Transverse colon (tissue), 4 donors: ENCODE data around the gene TMPRSS5. TPM values are rescaled to one million over a fixed set of nuclear protein-coding genes. Genes with fewer than 3 reads are reported as not detected.

Source experiments
- DNase-seq: peaks from one replicate; pipeline ENCODE4 v3.0.0-alpha.2; 2019
- H3K27ac ChIP-seq, 4 donors: fragments of 200-600 bp; sonication (generic); 2 replicates each; pipeline ENCODE4 v1.5.1; 2016 to 2018; ENCODE audit warnings: inconsistent platforms in 4 of 4
- H3K27me3 ChIP-seq: fragments of 200-600 bp; sonication (generic); 2 replicates; pipeline ENCODE4 v1.5.1; 2017; ENCODE audit warnings: inconsistent platforms
- H3K36me3 ChIP-seq, 4 donors: fragments of 200-600 bp; sonication (generic); 2 replicates each; pipeline ENCODE4 v1.5.1; 2017 to 2019; ENCODE audit warnings: inconsistent platforms in 4 of 4
- H3K4me1 ChIP-seq, 4 donors: fragments of 200-600 bp; sonication (generic); 2 replicates each; pipeline ENCODE4 v1.5.1; 2017 to 2020; ENCODE audit warnings: inconsistent platforms in 4 of 4
- H3K4me3 ChIP-seq, 4 donors: fragments of 200-600 bp; sonication (generic); 1 replicate in 1 of 4; 2 replicates in 3 of 4; pipeline versions ENCODE4 v1.5.1 to v1.6.1; 2017 to 2019; ENCODE audit warnings: inconsistent platforms in 4 of 4
- H3K9me3 ChIP-seq, 2 donors: fragments of 200-600 bp; sonication (generic); 2 replicates each; pipeline ENCODE4 v1.5.1; 2017 to 2019; ENCODE audit warnings: inconsistent platforms in 2 of 2
- EP300 ChIP-seq: sonication (generic); formaldehyde crosslinking; IDR thresholded peaks from one replicate; pipeline ENCODE4 v1.6.1; 2017; ENCODE audit warnings: antibody characterized with exemption, low read depth
- POLR2A ChIP-seq: fragments of 450-650 bp; IDR thresholded peaks from one replicate; pipeline ENCODE4 v1.6.1; 2016; ENCODE audit warnings: antibody characterized with exemption, mild to moderate bottlenecking, moderate library complexity
- POLR2AphosphoS5 ChIP-seq, 3 donors: sonication (generic); formaldehyde crosslinking; IDR thresholded peaks; one replicate each; pipeline ENCODE4 v1.6.1; 2016; ENCODE audit warnings: antibody characterized with exemption in 3 of 3
- WGBS, 2 donors: methylation state at CpG; one replicate each; pipeline ENCODE4 v1.1.5; 2018; ENCODE audit warnings: low coverage in 1 of 2; 5-methylcytosine and 5-hydroxymethylcytosine counted together
- in situ Hi-C, 4 donors: fragments of 200-750 bp; cut with MboI; loops; one replicate each; pipeline versions ENCODE4 v1.15.0 to v1.15.1; 2017; ENCODE audit warnings: low sequenced_read_pairs in 3 of 4, low pct_ligation_motif_present in 1 of 4, low pct_unique_long_range_greater_than_20kb in 1 of 4
- intact Hi-C: fragments of 100-400 bp; cut with DNase I; formaldehyde crosslinking; loops from one replicate; pipeline ENCODE4 v1.15.1; 2023; ENCODE audit warnings: low total_unique reads
- total RNA-seq, 4 donors: library from RNA; depleted of rRNA; stranded (reverse); fragments of >200 nt; gene quantifications; one replicate each; pipeline ENCODE4 v1.1.0, GENCODE V29; 2016
- TF ChIP-seq, protein P1 (sequence below), 5 experiments: fragments of 200-600 bp in 3 of 5; fragments of 450-650 bp in 2 of 5; sonication (generic) in 3 of 5; IDR thresholded peaks; 1 replicate in 2 of 5; 2 replicates in 3 of 5; pipeline ENCODE4 v1.5.1; 2016 to 2017; ENCODE audit warnings: antibody characterized with exemption in 5 of 5, inconsistent platforms in 3 of 5, mild to moderate bottlenecking in 2 of 5, moderate library complexity in 1 of 5

Gene TMPRSS5
- total RNA-seq, 4 donors from 2014 or later: 0.27 to 0.79 TPM; not detected in 2

DNA sequence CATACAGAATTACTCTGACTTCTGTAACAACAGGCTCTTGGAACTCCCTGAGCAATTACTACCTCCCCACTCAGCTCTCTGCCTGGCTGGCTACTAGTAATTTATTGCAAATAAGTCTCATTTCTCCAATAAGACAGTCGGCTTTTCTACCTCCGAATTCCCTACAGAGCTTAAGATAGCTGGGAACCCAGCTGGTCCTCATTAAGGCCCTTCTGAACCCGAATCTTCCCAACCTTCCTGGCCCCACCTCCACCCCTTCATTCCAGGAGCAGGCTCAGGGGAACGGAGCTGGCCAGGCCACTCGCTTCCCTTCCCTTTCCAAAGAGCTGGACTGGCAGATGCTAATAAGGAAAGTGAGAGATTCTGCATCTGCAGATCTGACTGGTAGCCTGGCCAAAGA, 21.6 kb downstream of the TMPRSS5 start:
- no peak overlapping the region for H3K27ac ChIP-seq
- peaks cover 0 to 19% (median 4%) of the 10 kb centered on the region in 4 donors for H3K4me1 ChIP-seq
- no peak overlapping the region for H3K4me3 ChIP-seq
- no peak for DNase-seq
- TF ChIP-seq EP300: no peak
- TF ChIP-seq, protein P1, sequence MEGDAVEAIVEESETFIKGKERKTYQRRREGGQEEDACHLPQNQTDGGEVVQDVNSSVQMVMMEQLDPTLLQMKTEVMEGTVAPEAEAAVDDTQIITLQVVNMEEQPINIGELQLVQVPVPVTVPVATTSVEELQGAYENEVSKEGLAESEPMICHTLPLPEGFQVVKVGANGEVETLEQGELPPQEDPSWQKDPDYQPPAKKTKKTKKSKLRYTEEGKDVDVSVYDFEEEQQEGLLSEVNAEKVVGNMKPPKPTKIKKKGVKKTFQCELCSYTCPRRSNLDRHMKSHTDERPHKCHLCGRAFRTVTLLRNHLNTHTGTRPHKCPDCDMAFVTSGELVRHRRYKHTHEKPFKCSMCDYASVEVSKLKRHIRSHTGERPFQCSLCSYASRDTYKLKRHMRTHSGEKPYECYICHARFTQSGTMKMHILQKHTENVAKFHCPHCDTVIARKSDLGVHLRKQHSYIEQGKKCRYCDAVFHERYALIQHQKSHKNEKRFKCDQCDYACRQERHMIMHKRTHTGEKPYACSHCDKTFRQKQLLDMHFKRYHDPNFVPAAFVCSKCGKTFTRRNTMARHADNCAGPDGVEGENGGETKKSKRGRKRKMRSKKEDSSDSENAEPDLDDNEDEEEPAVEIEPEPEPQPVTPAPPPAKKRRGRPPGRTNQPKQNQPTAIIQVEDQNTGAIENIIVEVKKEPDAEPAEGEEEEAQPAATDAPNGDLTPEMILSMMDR (IDR thresholded peaks at IDR 0.05): no peak
- no peak for TF ChIP-seq POLR2AphosphoS5 (IDR thresholded peaks at IDR 0.05)
- no peak for TF ChIP-seq POLR2A
- in situ Hi-C loops: no loop called here
- intact Hi-C loops: no loop called here
- 59 to 72% methylated on average over 4 to 5 of the region's 5 CpGs for WGBS, 2 donors
- no peaks in the 10 kb centered on the region for H3K27me3 ChIP-seq
- H3K9me3 ChIP-seq: no peaks in the 10 kb centered on the region
- no peaks in the 10 kb centered on the region for H3K36me3 ChIP-seq

DNA sequence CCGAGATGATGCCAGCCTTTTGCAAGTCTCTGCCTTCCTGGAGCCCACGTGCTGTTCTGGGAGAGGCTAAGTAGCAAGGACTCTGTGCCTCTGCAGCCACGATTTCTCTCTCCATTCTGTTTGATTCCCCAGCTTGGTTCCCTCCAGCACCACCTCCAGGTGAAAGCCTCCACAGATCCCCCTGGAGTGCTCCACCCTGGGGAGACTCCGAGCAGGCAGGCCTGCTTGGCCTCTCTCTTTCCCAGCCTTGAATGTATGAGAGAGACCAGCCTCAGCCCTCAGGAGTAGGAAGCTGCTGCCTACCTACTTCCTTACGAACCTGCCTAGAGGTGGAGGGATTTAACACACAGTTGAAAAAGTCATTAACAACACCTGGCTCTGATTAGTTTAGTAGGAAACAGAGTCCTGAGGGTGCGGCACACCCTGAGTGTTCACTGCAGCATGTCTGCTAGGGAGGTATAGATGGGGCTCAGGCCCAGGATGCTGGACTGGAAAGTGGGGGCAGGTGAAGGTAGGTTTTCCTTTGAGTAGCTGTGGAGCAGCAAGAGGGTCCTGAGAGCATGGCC, 22.5 kb downstream of the TMPRSS5 start:
- Histone ChIP-seq H3K27ac (no peak overlapping the region), H3K9me3 (no peaks in the 10 kb centered on the region), H3K36me3 (no peaks in the 10 kb centered on the region), H3K4me3 (no peak overlapping the region), H3K4me1 (peaks cover 0 to 19% (median 4%) of the 10 kb centered on the region in 4 donors), H3K27me3 (no peaks in the 10 kb centered on the region)
- DNase-seq: no peak
- intact Hi-C loops (no loop called here), in situ Hi-C loops (no loop called here)
- TF ChIP-seq EP300 (no peak), POLR2AphosphoS5 (IDR thresholded peaks at IDR 0.05) (no peak), POLR2A (no peak)
- TF ChIP-seq, protein P1 (IDR thresholded peaks at IDR 0.05): no peak
- WGBS, 2 donors: 60 to 70% methylated on average over 1 to 6 of the region's 6 CpGs

DNA sequence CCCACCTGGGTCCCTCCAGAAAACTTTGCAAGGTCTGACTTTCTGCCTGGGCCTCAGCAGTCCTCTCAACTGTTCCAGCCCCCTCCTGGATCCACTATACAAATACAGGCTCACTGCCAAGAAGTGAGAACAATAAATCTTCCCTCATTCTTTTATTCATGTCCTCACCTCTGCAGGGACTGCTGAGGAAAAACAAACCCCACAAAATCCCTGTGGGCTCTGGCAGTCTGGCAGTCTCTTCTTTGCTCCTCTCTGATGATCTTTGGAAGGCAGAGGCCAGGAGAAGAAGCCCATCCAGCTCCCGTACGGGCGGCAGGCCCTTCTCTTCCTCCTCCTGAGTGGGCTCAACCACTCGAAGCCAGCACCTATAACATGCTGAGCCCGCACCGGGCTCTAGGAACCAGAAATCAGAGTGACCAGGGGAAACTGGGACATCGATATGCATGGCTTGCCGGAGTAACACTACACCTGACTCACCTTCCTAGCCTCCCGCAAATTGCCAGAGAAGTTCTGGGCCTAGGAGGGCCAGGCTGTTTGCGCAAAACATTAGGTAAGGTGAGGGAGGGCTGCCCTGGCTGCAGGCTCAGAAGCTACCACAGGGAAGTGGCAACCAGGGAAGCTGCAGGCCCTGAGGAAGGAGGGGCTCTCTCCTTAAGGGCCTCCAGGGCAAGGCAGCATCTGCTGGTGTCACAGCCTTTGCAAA, 24.2 kb downstream of the TMPRSS5 start:
- in situ Hi-C loops: no loop called here
- WGBS, 2 donors: 13 to 59% methylated on average over 3 to 10 of the region's 10 CpGs
- H3K4me1 ChIP-seq: peaks cover 0 to 19% (median 4%) of the 10 kb centered on the region in 4 donors
- no peak overlapping the region for H3K4me3 ChIP-seq
- H3K27me3 ChIP-seq: no peaks in the 10 kb centered on the region
- H3K27ac ChIP-seq: no peak overlapping the region
- no peaks in the 10 kb centered on the region for H3K36me3 ChIP-seq
- intact Hi-C loops: no loop called here
- no peaks in the 10 kb centered on the region for H3K9me3 ChIP-seq
- no peak for TF ChIP-seq POLR2A
- TF ChIP-seq POLR2AphosphoS5 (IDR thresholded peaks at IDR 0.05): no peak
- TF ChIP-seq EP300: no peak
- TF ChIP-seq, protein P1 (IDR thresholded peaks at IDR 0.05): no peak
- no peak for DNase-seq

DNA sequence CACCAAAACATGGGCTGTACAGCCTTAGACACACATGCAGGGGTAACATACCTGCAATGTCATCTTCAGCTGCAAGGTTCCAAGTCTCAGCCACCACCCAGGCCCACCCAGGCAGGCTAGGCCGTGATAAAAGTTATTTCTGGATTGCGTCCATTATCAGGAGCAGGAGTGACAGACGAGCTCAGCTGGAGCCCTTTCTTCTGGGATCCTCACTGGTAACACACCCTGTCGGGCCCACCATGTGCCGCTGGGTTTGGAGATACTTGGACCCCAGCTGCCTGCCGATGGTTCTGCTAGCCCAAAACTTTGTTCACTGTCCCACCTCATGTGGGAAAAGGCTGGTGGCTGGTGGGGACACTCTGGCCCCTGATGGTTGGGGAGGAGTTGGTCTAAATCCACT, 24.8 kb downstream of the TMPRSS5 start:
- H3K27me3 ChIP-seq: no peaks in the 10 kb centered on the region
- WGBS, 2 donors: 89% methylated on average over 6 of the region's 6 CpGs; no CpG with 5 or more reads in 1 of the 2 donors
- peaks cover 0 to 19% (median 4%) of the 10 kb centered on the region in 4 donors for H3K4me1 ChIP-seq
- no peak overlapping the region for H3K27ac ChIP-seq
- no peaks in the 10 kb centered on the region for H3K9me3 ChIP-seq
- DNase-seq: no peak
- in situ Hi-C loops (no loop called here), intact Hi-C loops (no loop called here)
- TF ChIP-seq POLR2AphosphoS5 (IDR thresholded peaks at IDR 0.05) (no peak), POLR2A (no peak), EP300 (no peak)
- TF ChIP-seq, protein P1 (IDR thresholded peaks at IDR 0.05): no peak
- H3K4me3 ChIP-seq: no peak overlapping the region
- H3K36me3 ChIP-seq: no peaks in the 10 kb centered on the region
